HCT116 (cell line): ENCODE measurements around the gene CA12. TPM values are rescaled to one million over a fixed set of nuclear protein-coding genes. Genes with fewer than 3 reads are reported as not detected.

Experiments
- ATAC-seq: fragments of 200-7000 bp; cut with Tn5 transposase; 2 replicates; pipeline ENCODE4 v1.9.1; 2020; ENCODE audit warnings: mild to moderate bottlenecking, moderate library complexity
- BruUV-seq: library from RNA; stranded (reverse); fragments of 400-500 nt; replicated peaks from 2 replicates; lab custom pipeline; 2021; lab: Mats Ljungman, UMichigan
- CTCF ChIA-PET: fragments of 300-600 bp; sonication (Branson Sonifier 250); formaldehyde crosslinking; loops from one replicate; lab custom pipeline; 2021; ENCODE audit warnings: antibody characterized with exemption; lab: Charles Lee
- POLR2A ChIA-PET: fragments of 300-600, 350-600 bp; sonication (Branson Sonifier 250); formaldehyde crosslinking; loops from one replicate; lab custom pipeline; 2021; ENCODE audit warnings: antibody characterized with exemption; lab: Charles Lee
- RAD21 ChIA-PET, 2 experiments: fragments of 300-600 bp; sonication (Branson Sonifier 250); formaldehyde crosslinking; loops; one replicate each; lab custom pipeline; 2023; ENCODE audit warnings: low total read pairs in 2 of 2; ENCODE audit not compliant: uncharacterized antibody in 2 of 2, unreplicated experiment in 2 of 2, low non-redundant PET in 1 of 2; lab: Charles Lee
- DNase-seq: peaks from one replicate; pipeline ENCODE4 v3.0.0-alpha.2; 2010; ENCODE audit warnings: low read depth, low spot score
- H2AFZ ChIP-seq: fragments of 200-600 bp; shearing (Covaris generic), sonication (generic); 2 replicates; pipeline ENCODE4 v1.6.1; 2017; ENCODE audit warnings: low read depth, mixed run types, mixed read lengths, antibody characterized with exemption, low read length; ENCODE audit not compliant: poor library complexity, severe bottlenecking
- H3K27ac ChIP-seq: 2 replicates; pipeline ENCODE4 v1.5.1; 2012; ENCODE audit warnings: low read depth, low read length
- H3K27me3 ChIP-seq: fragments of 200-600 bp; sonication (generic); 2 replicates; pipeline ENCODE4 v1.6.1; 2016; ENCODE audit warnings: mixed run types, low read length, mixed read lengths; ENCODE audit not compliant: insufficient read depth
- H3K36me3 ChIP-seq, 2 experiments: fragments of 200-500 bp in 1 of 2; fragments of 200-600 bp in 1 of 2; sonication (Bioruptor generic) in 1 of 2; sonication (generic) in 1 of 2; 2 replicates each; pipeline versions ENCODE4 v1.5.1 to v1.6.1; 2014 to 2016; ENCODE audit warnings: low read length in 2 of 2, inconsistent platforms in 1 of 2, mixed read lengths in 1 of 2, mixed run types in 1 of 2; ENCODE audit not compliant: insufficient read depth in 2 of 2, control insufficient read depth in 1 of 2
- H3K4me1 ChIP-seq, 2 experiments: fragments of 200-600 bp in 1 of 2; sonication (generic) in 1 of 2; 2 replicates each; pipeline versions ENCODE4 v1.5.1 to v1.6.1; 2012 to 2017; ENCODE audit warnings: low read length in 2 of 2, inconsistent platforms in 1 of 2, mild to moderate bottlenecking in 1 of 2, mixed read lengths in 1 of 2, mixed run types in 1 of 2, moderate library complexity in 1 of 2; ENCODE audit not compliant: insufficient read depth in 2 of 2, control insufficient read depth in 1 of 2
- H3K4me2 ChIP-seq: fragments of 200-600 bp; sonication (generic); 2 replicates; pipeline ENCODE4 v1.6.1; 2017; ENCODE audit warnings: mixed run types, low read length, mixed read lengths
- H3K4me3 ChIP-seq, 2 experiments: fragments of 200-600 bp in 1 of 2; sonication (generic) in 1 of 2; replicated peaks in 1 of 2; 2 replicates each; pipeline ENCODE4 v1.5.1; 2011 to 2016; ENCODE audit warnings: low read length in 2 of 2, control low read depth in 1 of 2, low read depth in 1 of 2, mild to moderate bottlenecking in 1 of 2, mixed read lengths in 1 of 2, mixed run types in 1 of 2
- H3K79me2 ChIP-seq: fragments of 200-600 bp; sonication (generic); 2 replicates; pipeline ENCODE4 v1.6.1; 2017; ENCODE audit warnings: mild to moderate bottlenecking, mixed run types, low read length, moderate library complexity, mixed read lengths; ENCODE audit not compliant: insufficient read depth
- H3K9ac ChIP-seq: fragments of 200-600 bp; sonication (generic); 2 replicates; pipeline ENCODE4 v1.6.1; 2016; ENCODE audit warnings: low read length, mixed read lengths
- H3K9me2 ChIP-seq: fragments of 200-600 bp; sonication (generic), shearing (Covaris generic); 2 replicates; pipeline ENCODE4 v1.6.1; 2017; ENCODE audit warnings: mixed run types, mild to moderate bottlenecking, moderate library complexity; ENCODE audit not compliant: insufficient read depth
- H3K9me3 ChIP-seq, 2 experiments: fragments of 200-500 bp in 1 of 2; fragments of 200-600 bp in 1 of 2; sonication (Bioruptor generic) in 1 of 2; sonication (generic) in 1 of 2; 2 replicates each; pipeline ENCODE4 v1.6.1; 2014 to 2017; ENCODE audit warnings: low read length in 2 of 2, mixed read lengths in 2 of 2, inconsistent platforms in 1 of 2, low read depth in 1 of 2, mild to moderate bottlenecking in 1 of 2, mixed run types in 1 of 2, moderate library complexity in 1 of 2; ENCODE audit not compliant: control insufficient read depth in 1 of 2, insufficient read depth in 1 of 2
- H4K20me1 ChIP-seq: fragments of 200-600 bp; sonication (generic), shearing (Covaris generic); 2 replicates; pipeline ENCODE4 v1.6.1; 2017; ENCODE audit warnings: mixed run types, mild to moderate bottlenecking, moderate library complexity; ENCODE audit not compliant: insufficient read depth
- ATF3 ChIP-seq: IDR thresholded peaks from 2 replicates; pipeline ENCODE4 v1.6.1; 2012
- EGR1 ChIP-seq: IDR thresholded peaks from 2 replicates; pipeline ENCODE4 v1.6.1; 2012; ENCODE audit warnings: low read depth
- ELF1 ChIP-seq: IDR thresholded peaks from 2 replicates; pipeline ENCODE4 v1.6.1; 2012; ENCODE audit warnings: low read depth, borderline replicate concordance
- FOSL1 ChIP-seq: IDR thresholded peaks from 2 replicates; pipeline ENCODE4 v1.6.1; 2012; ENCODE audit warnings: low read depth
- REST ChIP-seq: IDR thresholded peaks from 2 replicates; pipeline ENCODE4 v1.6.1; 2012; ENCODE audit warnings: low read depth
- SIN3A ChIP-seq: IDR thresholded peaks from 2 replicates; pipeline ENCODE4 v1.6.1; 2012; ENCODE audit warnings: low read depth
- SP1 ChIP-seq: IDR thresholded peaks from 2 replicates; pipeline ENCODE4 v1.6.1; 2012; ENCODE audit warnings: low read depth
- YY1 ChIP-seq: IDR thresholded peaks from 2 replicates; pipeline ENCODE4 v1.6.1; 2011; ENCODE audit warnings: low read length, low read depth, moderate library complexity, mild to moderate bottlenecking; ENCODE audit not compliant: insufficient replicate concordance; ENCODE audit errors: extremely low read depth
- ZFX ChIP-seq: fragments of 450-650 bp; IDR thresholded peaks from 2 replicates; pipeline ENCODE4 v1.6.1; 2017
- intact Hi-C: fragments of 100-400 bp; cut with micrococcal nuclease; formaldehyde crosslinking; loops from 2 replicates; pipeline ENCODE4 v1.10.0; 2022
- total RNA-seq: library from RNA; stranded (reverse); gene quantifications from one replicate; pipeline ENCODE4 v1.2.1, GENCODE V29; 2021; ENCODE audit not compliant: unreplicated experiment
- TF ChIP-seq, protein P1 (sequence below): IDR thresholded peaks from 2 replicates; pipeline ENCODE4 v1.6.1; 2012
- TF ChIP-seq, protein P2 (sequence below), 3 experiments: fragments of 200-600 bp in 1 of 3; sonication (generic) in 1 of 3; IDR thresholded peaks in 2 of 3; conservative IDR thresholded peaks in 1 of 3; 2 replicates each; pipeline ENCODE4 v1.5.1; 2012 to 2017; ENCODE audit warnings: low read depth in 2 of 3, low read length in 2 of 3, antibody characterized with exemption in 1 of 3, borderline replicate concordance in 1 of 3, control low read depth in 1 of 3, mild to moderate bottlenecking in 1 of 3, mixed read lengths in 1 of 3, mixed run types in 1 of 3, moderate library complexity in 1 of 3; ENCODE audit not compliant: insufficient read depth in 1 of 3

CA12 gene
- total RNA-seq, 1 experiment from 2014 or later: 1.8 TPM

DNA sequence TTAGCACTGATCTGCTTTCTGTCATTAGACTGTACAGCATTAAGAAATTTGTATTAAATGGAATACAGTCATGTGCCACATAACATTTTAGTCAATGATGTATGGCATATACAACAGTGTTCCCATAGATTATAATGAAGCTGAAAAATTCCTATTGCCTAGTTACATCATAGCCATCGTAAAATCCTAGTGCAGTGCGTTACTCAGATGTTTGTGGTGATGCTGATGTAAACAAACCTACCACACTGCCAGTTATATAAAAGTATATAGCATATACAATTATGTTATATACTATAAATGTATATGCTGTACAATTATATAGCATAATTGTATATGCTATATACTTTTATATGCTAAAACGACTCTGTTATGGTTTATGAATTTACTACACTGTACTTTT, 62.6 kb downstream of the CA12 start:
- H3K4me3 ChIP-seq: no peak overlapping the region
- H3K9ac ChIP-seq: no peak overlapping the region
- H3K9me2 ChIP-seq: no peaks in the 10 kb centered on the region; the same call in 1 of the 2 replicates
- H4K20me1 ChIP-seq: no peaks in the 10 kb centered on the region
- ATAC-seq: no peak
- DNase-seq: no peak
- intact Hi-C loops: no loop called here
- H3K4me1 ChIP-seq: no peaks in the 10 kb centered on the region
- ChIA-PET POLR2A (no interaction called here), CTCF (no interaction called here), RAD21 (no interaction called here)
- no peak overlapping the region for H2AFZ ChIP-seq
- TF ChIP-seq ZFX: no peak
- TF ChIP-seq, protein P1, sequence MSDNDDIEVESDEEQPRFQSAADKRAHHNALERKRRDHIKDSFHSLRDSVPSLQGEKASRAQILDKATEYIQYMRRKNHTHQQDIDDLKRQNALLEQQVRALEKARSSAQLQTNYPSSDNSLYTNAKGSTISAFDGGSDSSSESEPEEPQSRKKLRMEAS: no peak
- TF ChIP-seq FOSL1: no peak
- H3K4me2 ChIP-seq: no peak overlapping the region
- BruUV-seq: no TSS peak
- H3K9me3 ChIP-seq: no peaks in the 10 kb centered on the region
- H3K79me2 ChIP-seq: no peaks in the 10 kb centered on the region
- no peaks in the 10 kb centered on the region for H3K36me3 ChIP-seq
- H3K27ac ChIP-seq: no peak overlapping the region
- H3K27me3 ChIP-seq: 0 out of 2 replicates have a peak, but pooled peaks cover 4% of the 10 kb centered on the region

- BruUV-seq: no TSS peak
- Histone ChIP-seq H3K4me2 (no peak overlapping the region), H3K27me3 (0 out of 2 replicates have a peak, but pooled peaks cover 4% of the 10 kb centered on the region), H3K36me3 (no peaks in the 10 kb centered on the region), H3K9me2 (no peaks in the 10 kb centered on the region; the same call in 1 of the 2 replicates), H2AFZ (no peak overlapping the region), H4K20me1 (no peaks in the 10 kb centered on the region), H3K9me3 (no peaks in the 10 kb centered on the region), H3K9ac (no peak overlapping the region), H3K4me3 (no peak overlapping the region), H3K27ac (no peak overlapping the region), H3K4me1 (no peaks in the 10 kb centered on the region), H3K79me2 (no peaks in the 10 kb centered on the region)
- intact Hi-C loops: no loop called here
- no peak for ATAC-seq
- CTCF ChIA-PET: no interaction called here
- POLR2A ChIA-PET: no interaction called here
- no peak for DNase-seq
- RAD21 ChIA-PET: no interaction called here
- TF ChIP-seq, protein P1: no peak
- TF ChIP-seq YY1: no peak
- no peak for TF ChIP-seq ATF3
- no peak for TF ChIP-seq SP1
- TF ChIP-seq, protein P2, sequence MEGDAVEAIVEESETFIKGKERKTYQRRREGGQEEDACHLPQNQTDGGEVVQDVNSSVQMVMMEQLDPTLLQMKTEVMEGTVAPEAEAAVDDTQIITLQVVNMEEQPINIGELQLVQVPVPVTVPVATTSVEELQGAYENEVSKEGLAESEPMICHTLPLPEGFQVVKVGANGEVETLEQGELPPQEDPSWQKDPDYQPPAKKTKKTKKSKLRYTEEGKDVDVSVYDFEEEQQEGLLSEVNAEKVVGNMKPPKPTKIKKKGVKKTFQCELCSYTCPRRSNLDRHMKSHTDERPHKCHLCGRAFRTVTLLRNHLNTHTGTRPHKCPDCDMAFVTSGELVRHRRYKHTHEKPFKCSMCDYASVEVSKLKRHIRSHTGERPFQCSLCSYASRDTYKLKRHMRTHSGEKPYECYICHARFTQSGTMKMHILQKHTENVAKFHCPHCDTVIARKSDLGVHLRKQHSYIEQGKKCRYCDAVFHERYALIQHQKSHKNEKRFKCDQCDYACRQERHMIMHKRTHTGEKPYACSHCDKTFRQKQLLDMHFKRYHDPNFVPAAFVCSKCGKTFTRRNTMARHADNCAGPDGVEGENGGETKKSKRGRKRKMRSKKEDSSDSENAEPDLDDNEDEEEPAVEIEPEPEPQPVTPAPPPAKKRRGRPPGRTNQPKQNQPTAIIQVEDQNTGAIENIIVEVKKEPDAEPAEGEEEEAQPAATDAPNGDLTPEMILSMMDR (IDR thresholded peaks at IDR 0.05 in 2 of 3, conservative IDR thresholded peaks at IDR 0.05 in 1 of 3; ENCODE audit: borderline replicate concordance in 1 of 3, insufficient read depth in 1 of 3, low read depth in 2 of 3, low read length in 2 of 3): no peak
- no peak for TF ChIP-seq SIN3A
- TF ChIP-seq ELF1: no peak
- no peak for TF ChIP-seq EGR1
- TF ChIP-seq REST: no peak
Measured at GRCh38 chr15:63318344-63318743, 63.3 kb downstream of the CA12 start.
